B cell (primary cell): ENCODE measurements around the gene TLR8. TPM values are rescaled to one million over a fixed set of nuclear protein-coding genes. Genes with fewer than 3 reads are reported as not detected.

ENCODE experiments used
- ATAC-seq: fragments of 200-7000 bp; cut with Tn5 transposase; one replicate; pipeline ENCODE4 v1.10.0; 2021; ENCODE audit warnings: low read depth, mild to moderate bottlenecking, moderate number of reproducible peaks, moderate library complexity
- CTCF ChIA-PET: fragments of 350-600 bp; sonication (Branson Sonifier 250); formaldehyde crosslinking; loops from one replicate; lab custom pipeline; 2021; ENCODE audit warnings: antibody characterized with exemption, inconsistent platforms; lab: Charles Lee
- POLR2A ChIA-PET: fragments of 350-600 bp; sonication (Branson Sonifier 250); formaldehyde crosslinking; loops from one replicate; lab custom pipeline; 2021; ENCODE audit warnings: antibody characterized with exemption; lab: Charles Lee
- DNase-seq: peaks from one replicate; pipeline ENCODE4 v3.0.0; 2013
- H2AFZ ChIP-seq: 2 replicates; pipeline ENCODE4 v1.6.1; 2012; ENCODE audit warnings: mild to moderate bottlenecking, low read depth, low read length; ENCODE audit not compliant: insufficient read depth, poor library complexity, severe bottlenecking
- H3K27ac ChIP-seq, 2 donors: 1 replicate in 1 of 2; 2 replicates in 1 of 2; pipeline ENCODE4 v1.5.1; 2012 to 2013; ENCODE audit warnings: low read length in 2 of 2, mild to moderate bottlenecking in 2 of 2, moderate library complexity in 1 of 2
- H3K27me3 ChIP-seq, 4 experiments: fragments of 200-600 bp in 1 of 4; sonication (generic) in 1 of 4; replicated peaks in 1 of 4; 1 replicate in 2 of 4; 2 replicates in 2 of 4; pipeline versions ENCODE4 v1.6.1 to v1.7.0; 2013 to 2016; ENCODE audit warnings: low read length in 3 of 4, mild to moderate bottlenecking in 2 of 4, mixed read lengths in 1 of 4, moderate library complexity in 1 of 4; ENCODE audit not compliant: insufficient read depth in 4 of 4, control insufficient read depth in 3 of 4; ENCODE audit errors: control extremely low read depth in 1 of 4
- H3K36me3 ChIP-seq, 2 experiments: replicated peaks in 1 of 2; 1 replicate in 1 of 2; 2 replicates in 1 of 2; pipeline versions ENCODE4 v1.6.1 to v1.7.1; 2013; ENCODE audit warnings: low read length in 1 of 2; ENCODE audit not compliant: insufficient read depth in 2 of 2, control insufficient read depth in 1 of 2; ENCODE audit errors: control extremely low read depth in 1 of 2, extremely low read depth in 1 of 2
- H3K4me1 ChIP-seq, 2 donors: fragments of 200-600 bp in 1 of 2; sonication (generic) in 1 of 2; 1 replicate in 1 of 2; 2 replicates in 1 of 2; pipeline versions ENCODE4 v1.5.1 to v1.6.1; 2013 to 2017; ENCODE audit warnings: low read length in 2 of 2; ENCODE audit not compliant: control insufficient read depth in 2 of 2, insufficient read depth in 2 of 2
- H3K4me2 ChIP-seq: replicated peaks from 2 replicates; pipeline ENCODE3; 2012; ENCODE audit warnings: mild to moderate bottlenecking, low read depth, low read length; ENCODE audit not compliant: poor library complexity, severe bottlenecking
- H3K4me3 ChIP-seq, 5 experiments: fragments of 200-600 bp in 1 of 5; sonication (generic) in 1 of 5; 1 replicate in 3 of 5; 2 replicates in 2 of 5; pipeline versions ENCODE4 v1.5.1 to v1.7.0; 2011 to 2016; ENCODE audit warnings: low read length in 4 of 5, mild to moderate bottlenecking in 4 of 5, low read depth in 2 of 5, control low read depth in 1 of 5, moderate library complexity in 1 of 5; ENCODE audit not compliant: insufficient read depth in 1 of 5; ENCODE audit errors: control extremely low read depth in 1 of 5, extremely low read depth in 1 of 5
- H3K79me2 ChIP-seq: fragments of 200-600 bp; sonication (generic); one replicate; pipeline ENCODE4 v1.6.0; 2016; ENCODE audit warnings: low read length; ENCODE audit not compliant: control insufficient read depth, insufficient read depth
- H3K9ac ChIP-seq: fragments of 200-600 bp; sonication (generic); 2 replicates; pipeline ENCODE4 v1.6.1; 2017; ENCODE audit warnings: mild to moderate bottlenecking, low read length, moderate library complexity
- H3K9me3 ChIP-seq, 3 donors: one replicate each; pipeline versions ENCODE4 v1.6.1 to v1.7.1; 2013; ENCODE audit warnings: low read length in 2 of 3; ENCODE audit not compliant: control insufficient read depth in 2 of 3, insufficient read depth in 1 of 3; ENCODE audit errors: control extremely low read depth in 1 of 3
- H4K20me1 ChIP-seq: 2 replicates; pipeline ENCODE4 v1.6.0; 2012; ENCODE audit warnings: mild to moderate bottlenecking, low read length; ENCODE audit not compliant: insufficient read depth, control insufficient read depth, poor library complexity, severe bottlenecking
- H3K27ac Mint-ChIP-seq: one replicate; pipeline ENCODE4 v1.8.0; 2021; ENCODE audit warnings: mixed read lengths
- H3K27me3 Mint-ChIP-seq: one replicate; pipeline ENCODE4 v1.8.0; 2021; ENCODE audit warnings: mixed read lengths
- H3K4me1 Mint-ChIP-seq: one replicate; pipeline ENCODE4 v1.8.0; 2021; ENCODE audit warnings: mixed read lengths
- H3K4me3 Mint-ChIP-seq: one replicate; pipeline ENCODE4 v1.8.0; 2021; ENCODE audit warnings: mixed read lengths
- H3K9me3 Mint-ChIP-seq: one replicate; pipeline ENCODE4 v1.8.0; 2022; ENCODE audit warnings: mixed read lengths; ENCODE audit not compliant: insufficient read depth
- EZH2 ChIP-seq: IDR thresholded peaks from 2 replicates; pipeline ENCODE4 v1.6.1; 2012; ENCODE audit warnings: borderline replicate concordance, low read depth, mild to moderate bottlenecking, moderate library complexity, low read length; ENCODE audit not compliant: insufficient read depth, poor library complexity, severe bottlenecking
- WGBS: methylation state at CpG from one replicate; pipeline ENCODE4 v1.1.5; 2013; ENCODE audit warnings: missing lambda C conversion rate; ENCODE audit not compliant: insufficient coverage; 5-methylcytosine and 5-hydroxymethylcytosine counted together
- intact Hi-C: fragments of 100-400 bp; cut with micrococcal nuclease; formaldehyde crosslinking; loops from one replicate; pipeline ENCODE4 v1.10.0; 2022
- polyA plus RNA-seq: library from polyadenylated mRNA; depleted of rRNA; stranded (reverse); fragments of >200 nt; gene quantifications from 2 replicates; pipeline ENCODE4 v1.2.3, GENCODE V29; 2012
- total RNA-seq, 2 donors: library from RNA; stranded (reverse); fragments of 120-200 nt in 1 of 2; gene quantifications; 1 replicate in 1 of 2; 2 replicates in 1 of 2; pipeline versions ENCODE4 v1.2.3 to v1.2.4, GENCODE V29; 2013 to 2022
- TF ChIP-seq, protein P1 (sequence below): fragments of 200-600 bp; IDR thresholded peaks from one replicate; pipeline ENCODE4 v1.8.0; 2022; ENCODE audit warnings: antibody characterized with exemption, mild to moderate bottlenecking

Gene TLR8
- total and polyA plus RNA-seq, 2 donors (not counting 1 experiment from before 2014, with no cell fraction given): 0.19 to 0.39 TPM

DNA sequence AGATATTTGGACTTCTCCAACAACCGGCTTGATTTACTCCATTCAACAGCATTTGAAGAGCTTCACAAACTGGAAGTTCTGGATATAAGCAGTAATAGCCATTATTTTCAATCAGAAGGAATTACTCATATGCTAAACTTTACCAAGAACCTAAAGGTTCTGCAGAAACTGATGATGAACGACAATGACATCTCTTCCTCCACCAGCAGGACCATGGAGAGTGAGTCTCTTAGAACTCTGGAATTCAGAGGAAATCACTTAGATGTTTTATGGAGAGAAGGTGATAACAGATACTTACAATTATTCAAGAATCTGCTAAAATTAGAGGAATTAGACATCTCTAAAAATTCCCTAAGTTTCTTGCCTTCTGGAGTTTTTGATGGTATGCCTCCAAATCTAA, 19.3 kb upstream of the TLR8 start:
- H3K27me3 Mint-ChIP-seq: no peaks in the 10 kb centered on the region
- H3K9me3 Mint-ChIP-seq: no peaks in the 10 kb centered on the region
- Histone ChIP-seq H4K20me1 (no peaks in the 10 kb centered on the region), H3K9ac (no peak overlapping the region), H3K4me1 (peaks cover 42 to 44% of the 10 kb centered on the region in 2 donors), H3K9me3 (no peaks in the 10 kb centered on the region), H3K4me2 (no peak overlapping the region), H3K79me2 (peaks cover 4% of the 10 kb centered on the region), H2AFZ (no peak overlapping the region), H3K4me3 (no peak overlapping the region), H3K27me3 (no peaks in the 10 kb centered on the region), H3K36me3 (peaks cover 0 to 32% of the 10 kb centered on the region in 2 experiments), H3K27ac (no peak overlapping the region)
- H3K4me3 Mint-ChIP-seq: no peak overlapping the region
- ChIA-PET CTCF (interaction anchor here (1.0 kb wide), 1 partner anchor 73 kb away, joined by 3 read pairs; no protein-coding TSS in a partner anchor), POLR2A (no interaction called here)
- TF ChIP-seq, protein P1, sequence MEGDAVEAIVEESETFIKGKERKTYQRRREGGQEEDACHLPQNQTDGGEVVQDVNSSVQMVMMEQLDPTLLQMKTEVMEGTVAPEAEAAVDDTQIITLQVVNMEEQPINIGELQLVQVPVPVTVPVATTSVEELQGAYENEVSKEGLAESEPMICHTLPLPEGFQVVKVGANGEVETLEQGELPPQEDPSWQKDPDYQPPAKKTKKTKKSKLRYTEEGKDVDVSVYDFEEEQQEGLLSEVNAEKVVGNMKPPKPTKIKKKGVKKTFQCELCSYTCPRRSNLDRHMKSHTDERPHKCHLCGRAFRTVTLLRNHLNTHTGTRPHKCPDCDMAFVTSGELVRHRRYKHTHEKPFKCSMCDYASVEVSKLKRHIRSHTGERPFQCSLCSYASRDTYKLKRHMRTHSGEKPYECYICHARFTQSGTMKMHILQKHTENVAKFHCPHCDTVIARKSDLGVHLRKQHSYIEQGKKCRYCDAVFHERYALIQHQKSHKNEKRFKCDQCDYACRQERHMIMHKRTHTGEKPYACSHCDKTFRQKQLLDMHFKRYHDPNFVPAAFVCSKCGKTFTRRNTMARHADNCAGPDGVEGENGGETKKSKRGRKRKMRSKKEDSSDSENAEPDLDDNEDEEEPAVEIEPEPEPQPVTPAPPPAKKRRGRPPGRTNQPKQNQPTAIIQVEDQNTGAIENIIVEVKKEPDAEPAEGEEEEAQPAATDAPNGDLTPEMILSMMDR: no peak
- TF ChIP-seq EZH2: no peak
- no peak overlapping the region for H3K27ac Mint-ChIP-seq
- ATAC-seq: no peak
- WGBS: no CpG with 5 or more reads among the region's 2 CpGs
- intact Hi-C loops: no loop called here
- peaks cover 49% of the 10 kb centered on the region for H3K4me1 Mint-ChIP-seq
- no peak for DNase-seq

DNA sequence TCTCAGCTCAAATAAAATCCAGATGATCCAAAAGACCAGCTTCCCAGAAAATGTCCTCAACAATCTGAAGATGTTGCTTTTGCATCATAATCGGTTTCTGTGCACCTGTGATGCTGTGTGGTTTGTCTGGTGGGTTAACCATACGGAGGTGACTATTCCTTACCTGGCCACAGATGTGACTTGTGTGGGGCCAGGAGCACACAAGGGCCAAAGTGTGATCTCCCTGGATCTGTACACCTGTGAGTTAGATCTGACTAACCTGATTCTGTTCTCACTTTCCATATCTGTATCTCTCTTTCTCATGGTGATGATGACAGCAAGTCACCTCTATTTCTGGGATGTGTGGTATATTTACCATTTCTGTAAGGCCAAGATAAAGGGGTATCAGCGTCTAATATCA, 18.7 kb upstream of the TLR8 start:
- Mint-ChIP-seq H3K27ac (peak overlapping the region; percentile 83), H3K4me3 (no peak overlapping the region)
- CTCF ChIA-PET: interaction anchor here (1.0 kb wide), 1 partner anchor 73 kb away, joined by 3 read pairs; no protein-coding TSS in a partner anchor

More for the DNA sequence above, 18.7 kb upstream of the TLR8 start:
- Histone ChIP-seq H3K27me3 (no peaks in the 10 kb centered on the region), H3K27ac (peak overlapping the region in 1 of 2 donors; percentile 23), H3K4me1 (peaks cover 48 to 51% of the 10 kb centered on the region in 2 donors), H3K4me2 (no peak overlapping the region), H3K9ac (no peak overlapping the region), H3K79me2 (peaks cover 4% of the 10 kb centered on the region), H3K9me3 (no peaks in the 10 kb centered on the region), H3K4me3 (no peak overlapping the region), H3K36me3 (peaks cover 0 to 28% of the 10 kb centered on the region in 2 experiments), H2AFZ (no peak overlapping the region), H4K20me1 (no peaks in the 10 kb centered on the region)
- no peak for ATAC-seq
- POLR2A ChIA-PET: no interaction called here
- H3K27me3 Mint-ChIP-seq: no peaks in the 10 kb centered on the region
- H3K9me3 Mint-ChIP-seq: no peaks in the 10 kb centered on the region
- peaks cover 50% of the 10 kb centered on the region for H3K4me1 Mint-ChIP-seq
- no peak for DNase-seq
- TF ChIP-seq EZH2: no peak
- TF ChIP-seq, protein P1: no peak
- intact Hi-C loops: no loop called here
- no CpG with 5 or more reads among the region's 3 CpGs for WGBS
